Testis (tissue), 2 donors: ENCODE results near the gene PTX3.

ENCODE experiments used
- CTCF ChIP-seq, 3 experiments: fragments of 450-650 bp in 2 of 3; fragments of 200-600 bp in 1 of 3; sonication (generic) in 1 of 3; IDR thresholded peaks; one replicate each; pipeline ENCODE4 v1.5.1; 2016 to 2019; ENCODE audit warnings: antibody characterized with exemption in 3 of 3, mild to moderate bottlenecking in 2 of 3, moderate library complexity in 1 of 3
- POLR2A ChIP-seq: fragments of 450-650 bp; IDR thresholded peaks from one replicate; pipeline ENCODE4 v1.6.1; 2017; ENCODE audit warnings: antibody characterized with exemption, mild to moderate bottlenecking, moderate library complexity

GRCh38 chr3:157488144-157488543, 51.5 kb downstream of the PTX3 start:
- TF ChIP-seq CTCF (IDR thresholded peaks at IDR 0.05) (no peak), POLR2A (no peak)
